Neural cell (in vitro differentiated cells): ENCODE data around the gene MBD6.

ENCODE experiments used
- EZH2 ChIP-seq: fragments of 200-600, 300-800 bp; shearing (Covaris generic), sonication (generic); IDR thresholded peaks from 2 replicates; pipeline ENCODE4 v1.6.1; 2014; ENCODE audit warnings: antibody characterized with exemption, low read length, borderline replicate concordance, mild to moderate bottlenecking; ENCODE audit not compliant: insufficient read depth, poor library complexity, severe bottlenecking
- MXI1 ChIP-seq: fragments of 450-650 bp; conservative IDR thresholded peaks from 2 replicates; pipeline ENCODE4 v1.6.1; 2014; ENCODE audit warnings: antibody characterized with exemption, mild to moderate bottlenecking; ENCODE audit not compliant: poor library complexity, severe bottlenecking
- POLR2AphosphoS5 ChIP-seq: IDR thresholded peaks from 2 replicates; pipeline ENCODE4 v1.6.1; 2012
- RAD21 ChIP-seq: fragments of 450-650 bp; conservative IDR thresholded peaks from 2 replicates; pipeline ENCODE4 v1.6.1; 2014; ENCODE audit warnings: antibody characterized with exemption, mild to moderate bottlenecking, moderate library complexity
- TAF1 ChIP-seq: IDR thresholded peaks from 2 replicates; pipeline ENCODE4 v1.6.1; 2012; ENCODE audit warnings: low read depth
- TF ChIP-seq, protein P1 (sequence below): fragments of 450-650 bp; IDR thresholded peaks from 2 replicates; pipeline ENCODE4 v1.5.1; 2014; ENCODE audit warnings: antibody characterized with exemption, mild to moderate bottlenecking, moderate library complexity; ENCODE audit not compliant: poor library complexity, severe bottlenecking

DNA sequence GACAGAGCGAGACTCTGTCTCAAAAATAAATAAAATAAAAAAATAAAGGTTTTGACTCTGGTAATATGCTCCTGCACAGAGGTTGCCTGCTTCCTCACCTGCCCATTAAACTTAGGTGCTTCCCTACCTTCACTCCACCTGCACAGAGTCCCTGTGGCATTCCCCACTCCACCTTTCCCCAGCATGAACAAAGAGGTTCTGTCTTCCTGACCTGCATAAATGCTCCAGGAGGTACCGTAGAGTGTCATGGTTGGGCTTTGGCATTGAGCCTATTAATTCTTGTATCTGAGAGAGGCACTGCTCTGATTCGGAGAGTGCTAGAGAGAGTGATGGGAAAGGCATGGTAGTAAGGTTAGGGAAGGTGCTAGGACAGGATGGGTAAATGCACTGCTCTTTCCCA, 49.2 kb upstream of the MBD6 start:
- TF ChIP-seq, protein P1, sequence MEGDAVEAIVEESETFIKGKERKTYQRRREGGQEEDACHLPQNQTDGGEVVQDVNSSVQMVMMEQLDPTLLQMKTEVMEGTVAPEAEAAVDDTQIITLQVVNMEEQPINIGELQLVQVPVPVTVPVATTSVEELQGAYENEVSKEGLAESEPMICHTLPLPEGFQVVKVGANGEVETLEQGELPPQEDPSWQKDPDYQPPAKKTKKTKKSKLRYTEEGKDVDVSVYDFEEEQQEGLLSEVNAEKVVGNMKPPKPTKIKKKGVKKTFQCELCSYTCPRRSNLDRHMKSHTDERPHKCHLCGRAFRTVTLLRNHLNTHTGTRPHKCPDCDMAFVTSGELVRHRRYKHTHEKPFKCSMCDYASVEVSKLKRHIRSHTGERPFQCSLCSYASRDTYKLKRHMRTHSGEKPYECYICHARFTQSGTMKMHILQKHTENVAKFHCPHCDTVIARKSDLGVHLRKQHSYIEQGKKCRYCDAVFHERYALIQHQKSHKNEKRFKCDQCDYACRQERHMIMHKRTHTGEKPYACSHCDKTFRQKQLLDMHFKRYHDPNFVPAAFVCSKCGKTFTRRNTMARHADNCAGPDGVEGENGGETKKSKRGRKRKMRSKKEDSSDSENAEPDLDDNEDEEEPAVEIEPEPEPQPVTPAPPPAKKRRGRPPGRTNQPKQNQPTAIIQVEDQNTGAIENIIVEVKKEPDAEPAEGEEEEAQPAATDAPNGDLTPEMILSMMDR = no peak
- no peak for TF ChIP-seq EZH2
- no peak for TF ChIP-seq TAF1
- TF ChIP-seq POLR2AphosphoS5 = no peak
- no peak for TF ChIP-seq MXI1
- TF ChIP-seq RAD21 = no peak
